Renal cortical epithelial cell (primary cell): ENCODE measurements around the gene SCYGR8. TPM values are rescaled to one million over a fixed set of nuclear protein-coding genes. Genes with fewer than 3 reads are reported as not detected.

Experiments used
- DNase-seq: peaks from one replicate; pipeline ENCODE4 v3.0.0-alpha.2; 2011; ENCODE audit warnings: low read depth
- total RNA-seq: library from RNA; depleted of rRNA; stranded (reverse); fragments of >200 nt; gene quantifications from 2 replicates; pipeline ENCODE4 v1.2.3, GENCODE V29; 2014

SCYGR8 gene
- total RNA-seq, 1 donor from 2014 or later = not detected

- DNase-seq = peak; percentile 100
These were observed 16.2 kb downstream of the SCYGR8 start for GRCh38 chr2:227761740-227762476.

GRCh38 chr2:227765788-227766372 lies 20.2 kb downstream of the SCYGR8 start:
- no peak for DNase-seq

GRCh38 chr2:227766373-227766883 lies 20.7 kb downstream of the SCYGR8 start:
- DNase-seq = peak; percentile 70

- DNase-seq = no peak
These were observed 22.1 kb downstream of the SCYGR8 start for GRCh38 chr2:227767830-227768229.

- DNase-seq = no peak
These were observed 26.5 kb downstream of the SCYGR8 start for GRCh38 chr2:227772197-227772661.

- no peak for DNase-seq
These were observed 27.2 kb downstream of the SCYGR8 start for GRCh38 chr2:227772932-227773331.

GRCh38 chr2:227774011-227774624 lies 28.4 kb downstream of the SCYGR8 start:
- peak; percentile 81 for DNase-seq

GRCh38 chr2:227774895-227775842 lies 29.5 kb downstream of the SCYGR8 start:
- DNase-seq = no peak

GRCh38 chr2:227780981-227781615 lies 35.4 kb downstream of the SCYGR8 start:
- peak; percentile 41 for DNase-seq

GRCh38 chr2:227781841-227782240 lies 36.1 kb downstream of the SCYGR8 start:
- DNase-seq = no peak

- DNase-seq = no peak
These were observed 37.1 kb downstream of the SCYGR8 start for GRCh38 chr2:227782804-227783203.

- DNase-seq = no peak
These were observed 37.9 kb downstream of the SCYGR8 start for GRCh38 chr2:227783404-227784138.

GRCh38 chr2:227785293-227785692 lies 39.6 kb downstream of the SCYGR8 start:
- DNase-seq = peak; percentile 56

- no peak for DNase-seq
These were observed 42.9 kb downstream of the SCYGR8 start for GRCh38 chr2:227788561-227789018.

- no peak for DNase-seq
These were observed 44.1 kb downstream of the SCYGR8 start for GRCh38 chr2:227789803-227790202.

GRCh38 chr2:227793148-227793712 lies 47.5 kb downstream of the SCYGR8 start:
- DNase-seq = no peak
